K562 (cell line): ENCODE results near the gene TAP2. TPM values are rescaled to one million over a fixed set of nuclear protein-coding genes. Genes with fewer than 3 reads are reported as not detected.

Experiments used
- GATA2 ChIP-seq: sonication (generic); formaldehyde crosslinking; IDR thresholded peaks from 2 replicates; pipeline ENCODE4 v1.4.0; 2020; ENCODE audit warnings: mild to moderate bottlenecking, missing genetic modification reagents
- MIER1 ChIP-seq: fragments of 450-650 bp; IDR thresholded peaks from 2 replicates; pipeline ENCODE4 v1.6.1; 2016; ENCODE audit warnings: antibody characterized with exemption, mild to moderate bottlenecking, low read depth
- polyA plus RNA-seq, 8 experiments: library from polyadenylated mRNA; depleted of rRNA in 4 of 8; stranded (reverse) in 5 of 8; unstranded in 3 of 8; fragments of >200 nt; fragmentation: Nextera tagmentation in 2 of 8; fragmentation: Illumina TruSeq in 1 of 8; extraction: Ambion mirVana in 2 of 8; extraction: Trizol in 1 of 8; gene quantifications; 2 replicates each; pipeline versions ENCODE4 v1.2.1 to v1.2.3, GENCODE V29; 2011 to 2014; ENCODE audit warnings: inconsistent platforms in 1 of 8, missing spikeins in 1 of 8
- total RNA-seq, 7 experiments: library from RNA; depleted of rRNA in 6 of 7; stranded (reverse); fragments of >200 nt in 6 of 7; fragmentation: Illumina TruSeq in 2 of 7; extraction: Trizol in 2 of 7; gene quantifications; 2 replicates each; pipeline versions ENCODE4 v1.2.1 to v1.2.3, GENCODE V29; 2011 to 2021; ENCODE audit warnings: low replicate concordance in 1 of 7
- TF ChIP-seq, protein P1 (sequence below): sonication (generic); formaldehyde crosslinking; IDR thresholded peaks from 2 replicates; pipeline ENCODE4 v1.8.0; 2022; ENCODE audit warnings: mild to moderate bottlenecking, missing genetic modification reagents
- TF ChIP-seq, protein P2 (sequence below): fragments of 450-650 bp; IDR thresholded peaks from 2 replicates; pipeline ENCODE4 v1.6.1; 2016; ENCODE audit warnings: mild to moderate bottlenecking
- TF ChIP-seq, protein P3 (sequence below): fragments of 250-450 bp; sonication (Bioruptor Pico); IDR thresholded peaks from 2 replicates; pipeline ENCODE4 v1.8.0; 2022; ENCODE audit warnings: moderate library complexity, mild to moderate bottlenecking, inconsistent platforms

The TAP2 gene
- total and polyA plus RNA-seq, 9 of the 15 experiments (the other 6 are each of a cell fraction or from before 2014, with no cell fraction given), result 2.0 to 53.5 (median 19.6) TPM

DNA sequence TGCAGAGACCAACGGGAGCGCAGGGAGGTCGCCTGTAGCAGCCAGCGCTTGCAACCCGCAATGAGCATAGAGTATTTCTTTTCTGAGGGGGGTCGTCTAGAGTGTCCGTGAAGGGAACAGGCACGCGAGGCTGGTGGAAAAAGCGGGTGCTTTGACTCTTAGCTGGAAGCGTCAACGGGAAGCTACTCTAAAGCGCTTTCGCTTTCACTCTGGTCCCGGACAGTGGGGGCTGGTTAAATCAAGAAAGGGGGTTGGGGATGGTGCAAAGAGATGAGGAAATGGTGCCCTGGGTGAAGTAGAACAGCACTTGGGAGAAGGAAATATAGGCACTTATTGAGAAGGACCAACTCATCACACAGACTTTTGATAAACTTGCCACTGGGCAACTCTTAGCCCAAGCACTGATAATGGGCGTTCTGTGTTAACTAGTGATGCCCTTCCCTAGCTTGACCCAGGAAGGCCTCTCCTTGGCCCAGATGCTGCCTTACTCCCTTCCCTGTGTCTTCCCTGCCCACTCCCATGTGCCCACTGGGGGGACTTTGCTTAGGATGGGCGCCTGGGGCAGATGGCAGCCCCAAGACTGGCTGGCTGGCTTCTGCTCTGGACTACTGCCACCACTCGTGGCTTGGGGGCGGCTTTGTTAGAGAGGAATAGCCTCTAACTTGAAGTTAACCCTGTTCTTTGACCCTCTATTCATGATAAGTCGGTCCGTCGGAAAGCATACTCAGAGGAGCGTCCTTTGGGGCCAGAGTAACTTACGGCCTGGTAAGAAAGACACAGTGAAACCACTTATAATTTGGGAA is 16.0 kb upstream of the TAP2 start (continued):
- TF ChIP-seq, protein P1, sequence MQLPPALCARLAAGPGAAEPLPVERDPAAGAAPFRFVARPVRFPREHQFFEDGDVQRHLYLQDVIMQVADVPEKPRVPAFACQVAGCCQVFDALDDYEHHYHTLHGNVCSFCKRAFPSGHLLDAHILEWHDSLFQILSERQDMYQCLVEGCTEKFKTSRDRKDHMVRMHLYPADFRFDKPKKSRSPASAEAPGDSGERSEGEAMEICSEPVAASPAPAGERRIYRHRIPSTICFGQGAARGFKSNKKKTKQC (CRISPR knock-in tag), result 0 out of 2 replicates have a peak, but pooled peaks have one; percentile 35
- TF ChIP-seq MIER1, result no peak
- TF ChIP-seq, protein P2, sequence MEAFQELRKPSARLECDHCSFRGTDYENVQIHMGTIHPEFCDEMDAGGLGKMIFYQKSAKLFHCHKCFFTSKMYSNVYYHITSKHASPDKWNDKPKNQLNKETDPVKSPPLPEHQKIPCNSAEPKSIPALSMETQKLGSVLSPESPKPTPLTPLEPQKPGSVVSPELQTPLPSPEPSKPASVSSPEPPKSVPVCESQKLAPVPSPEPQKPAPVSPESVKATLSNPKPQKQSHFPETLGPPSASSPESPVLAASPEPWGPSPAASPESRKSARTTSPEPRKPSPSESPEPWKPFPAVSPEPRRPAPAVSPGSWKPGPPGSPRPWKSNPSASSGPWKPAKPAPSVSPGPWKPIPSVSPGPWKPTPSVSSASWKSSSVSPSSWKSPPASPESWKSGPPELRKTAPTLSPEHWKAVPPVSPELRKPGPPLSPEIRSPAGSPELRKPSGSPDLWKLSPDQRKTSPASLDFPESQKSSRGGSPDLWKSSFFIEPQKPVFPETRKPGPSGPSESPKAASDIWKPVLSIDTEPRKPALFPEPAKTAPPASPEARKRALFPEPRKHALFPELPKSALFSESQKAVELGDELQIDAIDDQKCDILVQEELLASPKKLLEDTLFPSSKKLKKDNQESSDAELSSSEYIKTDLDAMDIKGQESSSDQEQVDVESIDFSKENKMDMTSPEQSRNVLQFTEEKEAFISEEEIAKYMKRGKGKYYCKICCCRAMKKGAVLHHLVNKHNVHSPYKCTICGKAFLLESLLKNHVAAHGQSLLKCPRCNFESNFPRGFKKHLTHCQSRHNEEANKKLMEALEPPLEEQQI, result no peak
- TF ChIP-seq GATA2 (CRISPR knock-in tag), result no peak
- TF ChIP-seq, protein P3, sequence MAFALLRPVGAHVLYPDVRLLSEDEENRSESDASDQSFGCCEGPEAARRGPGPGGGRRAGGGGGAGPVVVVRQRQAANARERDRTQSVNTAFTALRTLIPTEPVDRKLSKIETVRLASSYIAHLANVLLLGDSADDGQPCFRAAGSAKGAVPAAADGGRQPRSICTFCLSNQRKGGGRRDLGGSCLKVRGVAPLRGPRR (CRISPR knock-in tag), result no peak
- TF ChIP-seq, all 486 proteins: peak for 4
